ENCODE results near the gene JMJD8. TPM values are rescaled to one million over a fixed set of nuclear protein-coding genes. Genes with fewer than 3 reads are reported as not detected.

The JMJD8 gene
- total and polyA plus RNA-seq, 5 experiments from 2014 or later, result 31.7 to 62.8 (median 41.2) TPM

DNA sequence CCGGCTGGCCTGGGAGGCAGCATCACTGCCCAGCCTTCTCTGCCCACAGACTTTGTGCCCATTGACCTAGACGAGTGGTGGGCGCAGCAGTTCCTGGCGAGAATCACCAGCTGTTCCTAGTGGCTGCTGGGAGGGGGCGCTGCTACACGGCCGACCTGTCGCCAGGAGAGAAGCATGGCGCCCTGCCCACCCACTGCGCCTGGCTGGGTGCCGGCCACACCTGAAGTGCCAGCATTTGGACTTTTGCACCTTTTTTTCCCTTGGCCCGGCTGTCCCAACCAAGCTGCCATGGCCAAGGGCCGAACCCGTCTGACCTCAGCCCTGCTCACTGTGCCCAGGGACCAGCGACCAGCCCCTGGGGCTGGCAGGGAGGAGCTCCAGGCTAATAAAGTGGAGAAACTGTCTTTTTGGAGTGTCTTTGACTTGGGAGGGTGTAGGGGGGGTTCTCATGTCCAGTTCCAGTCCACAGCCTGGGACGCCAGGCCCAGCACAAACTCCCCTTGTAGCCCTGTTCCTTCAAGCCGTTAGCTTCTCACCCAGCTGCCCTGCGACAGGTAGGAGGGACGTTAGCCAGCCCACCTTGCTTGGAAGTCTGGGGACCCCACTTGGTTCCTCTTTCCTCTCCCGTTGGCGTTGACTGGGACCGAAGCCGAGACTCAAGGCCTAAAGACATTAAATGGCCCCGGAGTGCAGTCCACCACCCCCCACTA lies 35.9 kb downstream of the JMJD8 start:
- DNase-seq (peak in 1 of 10 donors; percentile 24), ATAC-seq (no peak)
- peak overlapping the region in 8 of 10 donors; percentile 10 to 93 (median 83) for H3K27ac Mint-ChIP-seq
- H3K36me3 Mint-ChIP-seq, result no peaks in the 10 kb centered on the region
- peak overlapping the region; percentile 68 to 85 (median 75) for H3K4me3 Mint-ChIP-seq
- POLR2A ChIA-PET, result interaction anchor here (1.2 to 3.2 kb wide), 6 partner anchors 10 to 60 kb away, joined by 3 to 25 read pairs (median 6); partner anchors contain the start of genes METTL26, RHBDL1 and RHOT2
- no peaks in the 10 kb centered on the region for H3K27me3 Mint-ChIP-seq
- no peaks in the 10 kb centered on the region for H3K9me3 Mint-ChIP-seq
- H3K4me1 Mint-ChIP-seq, result peaks cover 10 to 32% (median 20%) of the 10 kb centered on the region in 4 donors

DNA sequence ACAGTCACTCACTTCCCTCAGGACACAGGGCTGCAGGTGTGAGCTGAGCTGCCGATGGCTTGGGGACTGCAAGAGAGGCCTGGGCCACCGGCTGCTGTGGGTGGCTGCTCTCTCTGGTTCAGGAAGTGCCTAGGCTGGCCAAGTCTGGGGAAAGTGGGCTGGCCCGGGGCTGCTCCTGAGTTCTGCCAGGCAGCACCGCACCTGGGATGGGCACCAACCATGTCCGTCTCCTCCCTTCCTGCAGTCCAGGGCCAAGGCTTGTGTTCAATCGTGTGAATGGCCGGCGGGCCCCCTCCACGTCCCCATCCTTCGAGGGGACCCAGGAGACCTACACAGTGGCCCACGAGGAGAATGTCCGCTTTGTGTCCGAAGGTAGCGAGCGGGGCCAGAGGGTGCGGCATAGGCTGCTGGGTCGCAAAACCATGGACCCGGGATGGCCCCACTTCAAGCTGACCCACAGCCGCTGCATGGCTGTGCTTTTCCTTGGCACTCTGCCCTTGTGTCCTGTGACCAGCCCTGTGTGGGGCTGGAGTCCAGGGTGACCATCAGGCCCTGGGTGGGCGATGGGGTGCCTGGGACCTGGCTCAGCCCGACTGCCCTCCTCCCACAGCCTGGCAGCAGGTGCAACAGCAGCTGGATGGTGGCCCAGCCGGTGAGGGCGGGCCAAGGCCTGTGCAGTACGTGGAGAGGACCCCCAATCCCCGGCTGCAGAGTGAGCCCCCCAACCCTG lies 36.8 kb downstream of the JMJD8 start:
- Mint-ChIP-seq H3K9me3 (no peaks in the 10 kb centered on the region), H3K4me3 (peak overlapping the region in 2 of 10 donors; percentile 19 to 22), H3K27me3 (no peaks in the 10 kb centered on the region), H3K27ac (no peak overlapping the region), H3K36me3 (no peaks in the 10 kb centered on the region), H3K4me1 (peaks cover 10 to 38% (median 22%) of the 10 kb centered on the region in 4 donors)
- POLR2A ChIA-PET, result interaction anchor here (0.6 to 3.2 kb wide), 7 partner anchors 9 to 897 kb away, joined by 3 to 25 read pairs (median 4); partner anchors contain the start of genes METTL26 and RHBDL1
- DNase-seq (no peak), ATAC-seq (no peak)

DNA sequence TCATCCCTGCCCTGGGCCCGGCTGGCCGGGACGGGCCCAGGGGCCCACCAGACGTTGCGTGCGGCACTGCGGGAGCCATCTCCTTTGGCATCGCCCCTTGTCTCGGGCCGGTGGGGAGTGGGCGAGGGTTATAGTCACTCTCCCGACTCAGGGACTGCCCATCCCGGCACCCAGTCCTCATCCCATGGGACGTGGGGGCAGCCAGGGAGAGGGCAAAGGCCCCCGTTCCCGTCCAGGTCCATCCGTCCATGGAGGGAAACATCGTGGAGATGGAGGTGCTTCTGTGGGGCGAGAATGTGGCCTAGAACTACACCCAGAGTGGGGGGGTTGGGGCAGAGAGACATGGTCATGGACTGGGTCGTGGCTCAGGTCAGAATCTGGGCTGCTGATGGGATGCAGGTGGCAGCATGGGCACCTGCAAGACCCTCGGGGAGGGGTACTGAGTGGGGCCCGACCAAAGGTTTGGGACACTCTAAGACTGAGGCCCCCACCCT lies 37.4 kb downstream of the JMJD8 start:
- peak overlapping the region in 1 of 10 donors; percentile 21 for H3K27ac Mint-ChIP-seq
- POLR2A ChIA-PET, result interaction anchor here (0.6 to 1.1 kb wide), 2 partner anchors 10 to 31 kb away, joined by 3 read pairs; no protein-coding TSS in a partner anchor

DNA sequence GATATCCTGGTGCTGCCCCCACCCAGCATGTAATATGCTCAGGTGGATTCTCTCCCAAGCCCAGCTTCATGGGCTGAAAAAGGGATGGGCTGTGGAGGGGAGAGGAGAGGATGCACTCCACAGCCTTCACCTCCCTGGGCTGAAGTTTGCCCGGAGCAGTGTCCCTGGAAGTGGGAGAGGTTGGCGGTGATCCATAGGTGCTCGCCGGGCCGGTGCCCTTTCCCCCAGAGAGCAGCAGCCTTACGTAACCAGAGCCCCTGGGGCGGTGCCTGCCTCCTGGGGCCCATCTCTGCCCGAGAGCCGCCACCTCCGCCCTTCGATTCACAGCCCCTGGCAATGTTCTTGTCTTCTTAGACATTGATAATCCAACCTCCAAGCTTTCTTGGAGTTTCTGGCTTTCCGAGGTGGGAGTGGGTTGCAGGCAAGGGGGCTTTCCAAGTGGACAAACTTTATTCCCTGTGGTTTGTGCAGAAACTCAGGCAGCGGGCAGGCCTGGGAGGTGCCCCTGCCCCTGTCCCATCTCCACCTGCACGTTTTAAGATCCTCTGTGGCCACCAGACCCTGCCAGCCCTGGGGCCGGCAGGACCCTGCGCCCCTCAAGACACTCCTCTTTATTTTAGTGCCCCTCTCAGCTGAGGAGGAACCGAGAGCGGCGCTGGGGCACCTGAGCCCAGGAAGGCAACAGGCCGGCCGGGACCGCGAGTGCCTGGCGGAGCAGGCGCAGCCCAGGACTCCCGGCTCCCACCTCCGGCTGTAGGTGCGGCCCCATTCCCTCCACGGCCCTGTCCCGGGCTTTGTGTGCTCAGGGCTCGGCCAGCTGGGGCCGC lies 38.1 kb downstream of the JMJD8 start:
- H3K27me3 Mint-ChIP-seq, result no peaks in the 10 kb centered on the region
- H3K9me3 Mint-ChIP-seq, result no peaks in the 10 kb centered on the region
- ATAC-seq, result no peak
- H3K4me1 Mint-ChIP-seq, result peaks cover 10 to 38% (median 22%) of the 10 kb centered on the region in 4 donors
- H3K36me3 Mint-ChIP-seq, result no peaks in the 10 kb centered on the region
- DNase-seq, result no peak
- POLR2A ChIA-PET, result interaction anchor here (1.1 kb wide), 1 partner anchor 9 kb away, joined by 3 read pairs; no protein-coding TSS in a partner anchor
- H3K4me3 Mint-ChIP-seq, result peak overlapping the region in 3 of 10 donors; percentile 14 to 29 (median 26)
- peak overlapping the region in 1 of 10 donors; percentile 14 for H3K27ac Mint-ChIP-seq

More for the DNA sequence above, 37.4 kb downstream of the JMJD8 start:
- ATAC-seq (no peak), DNase-seq (no peak)
- Mint-ChIP-seq H3K9me3 (no peaks in the 10 kb centered on the region), H3K4me3 (peak overlapping the region in 3 of 10 donors; percentile 19 to 22 (median 20)), H3K27me3 (no peaks in the 10 kb centered on the region), H3K36me3 (no peaks in the 10 kb centered on the region), H3K4me1 (peaks cover 10 to 38% (median 22%) of the 10 kb centered on the region in 4 donors)

DNA sequence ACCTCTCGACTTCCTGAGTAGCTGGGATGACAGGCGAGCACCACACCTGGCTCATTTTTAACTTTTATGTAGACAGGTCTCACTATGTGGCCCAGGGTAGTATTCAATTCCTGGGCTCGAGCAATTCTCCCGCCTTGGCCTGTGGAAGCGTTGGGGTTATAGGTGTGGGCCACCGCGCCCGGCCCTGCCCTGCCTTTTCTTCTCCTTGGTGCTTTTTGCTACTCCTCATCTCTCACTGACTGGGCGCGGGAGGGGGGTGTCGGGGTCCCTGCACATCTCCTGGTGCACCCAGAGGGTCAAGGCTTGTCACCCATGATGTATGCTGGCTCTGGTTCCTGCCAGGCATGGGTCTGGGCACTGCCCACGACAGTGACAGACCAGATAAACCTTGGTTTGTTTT lies 39.6 kb downstream of the JMJD8 start:
- Mint-ChIP-seq H3K27me3 (no peaks in the 10 kb centered on the region), H3K4me1 (peaks cover 10 to 33% (median 21%) of the 10 kb centered on the region in 4 donors), H3K27ac (peak overlapping the region in 4 of 10 donors; percentile 31 to 75 (median 59)), H3K36me3 (no peaks in the 10 kb centered on the region), H3K4me3 (peak overlapping the region in 8 of 10 donors; percentile 19 to 76 (median 68)), H3K9me3 (no peaks in the 10 kb centered on the region)
- ATAC-seq, result no peak
- DNase-seq, result no peak
- POLR2A ChIA-PET, result interaction anchor here (0.9 to 1.3 kb wide), 2 partner anchors 23 to 54 kb away, joined by 3 read pairs; partner anchors contain the start of genes RAB40C and RHOT2

DNA sequence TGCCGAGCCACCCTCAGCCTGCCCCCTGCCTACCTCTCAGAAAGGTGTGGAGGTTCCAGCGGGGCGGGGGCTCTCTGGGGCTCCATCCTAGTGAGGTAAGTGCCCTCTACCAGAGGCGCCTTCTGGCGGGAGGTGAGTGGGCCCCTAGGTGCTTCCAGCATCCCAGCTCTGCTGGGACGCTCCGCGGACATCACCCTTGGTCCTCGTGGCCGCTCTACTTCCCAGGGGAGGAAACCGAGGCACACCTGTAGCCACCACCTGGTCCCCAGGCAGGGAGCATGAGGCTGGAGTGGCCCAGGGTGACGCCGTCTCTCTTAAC lies 41.1 kb downstream of the JMJD8 start:
- ATAC-seq, result no peak
- no peak for DNase-seq
- POLR2A ChIA-PET, result interaction anchor here (1.1 to 1.4 kb wide), 2 partner anchors 45 to 242 kb away, joined by 3 read pairs; no protein-coding TSS in a partner anchor
- Mint-ChIP-seq H3K4me3 (peak overlapping the region; percentile 7 to 81 (median 68)), H3K4me1 (peaks cover 10 to 26% (median 18%) of the 10 kb centered on the region in 4 donors), H3K27me3 (no peaks in the 10 kb centered on the region), H3K9me3 (no peaks in the 10 kb centered on the region), H3K36me3 (no peaks in the 10 kb centered on the region), H3K27ac (peak overlapping the region in 2 of 10 donors; percentile 33 to 63)

DNA sequence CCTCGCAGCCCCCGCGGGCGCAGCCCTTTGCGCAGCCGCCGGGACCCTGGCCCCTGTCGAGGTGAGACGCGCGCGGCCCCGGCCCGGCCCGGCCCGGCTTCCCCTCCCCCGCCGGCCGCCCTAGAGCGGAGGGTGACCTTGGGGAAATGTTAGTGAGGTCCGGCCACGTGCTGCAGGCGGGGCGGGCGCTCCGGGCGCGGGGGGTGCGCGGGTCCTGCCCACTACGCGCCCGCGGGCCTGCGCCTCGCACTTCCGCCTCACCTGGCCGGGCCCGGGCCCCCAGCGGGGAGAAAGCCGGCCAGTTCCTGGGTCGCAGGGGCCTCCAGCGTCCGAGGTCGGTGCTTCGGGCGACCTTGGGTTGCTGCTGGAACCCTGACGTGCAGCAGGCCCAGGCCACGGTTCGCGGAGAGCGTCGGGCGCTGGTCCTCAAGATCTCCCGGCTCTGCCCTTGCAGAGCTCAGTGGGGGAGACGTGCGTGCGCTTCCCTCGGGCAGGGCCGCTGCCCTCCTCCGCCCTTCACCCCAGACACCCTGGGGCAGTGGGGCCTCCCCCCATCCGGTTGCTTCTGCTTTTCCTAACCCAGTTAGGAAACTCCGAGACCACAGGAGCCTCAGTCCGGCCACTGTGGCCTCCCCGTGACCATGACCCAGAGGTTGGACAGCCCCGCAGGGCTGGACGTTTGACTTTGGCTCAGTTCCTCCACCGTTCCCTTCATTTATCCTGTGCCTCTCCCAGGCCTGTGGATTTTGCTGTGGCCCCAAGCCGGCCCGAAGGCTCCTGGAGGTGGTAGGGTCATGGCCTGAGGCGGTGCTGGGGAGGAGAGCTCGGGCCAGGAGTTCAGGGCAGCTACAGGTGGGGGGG lies 41.7 kb downstream of the JMJD8 start:
- H3K36me3 Mint-ChIP-seq, result no peaks in the 10 kb centered on the region
- H3K4me1 Mint-ChIP-seq, result peaks cover 10 to 28% (median 17%) of the 10 kb centered on the region in 4 donors
- peak overlapping the region in 5 of 10 donors; percentile 15 to 63 (median 33) for H3K27ac Mint-ChIP-seq
- DNase-seq (peak in 1 of 10 donors; percentile 24), ATAC-seq (peak; percentile 43 to 47)
- POLR2A ChIA-PET, result interaction anchor here (1.0 to 1.4 kb wide), 3 partner anchors 38 to 242 kb away, joined by 3 to 5 read pairs (median 3); partner anchors contain the start of gene STUB1
- peak overlapping the region; percentile 61 to 81 (median 68) for H3K4me3 Mint-ChIP-seq
- H3K9me3 Mint-ChIP-seq, result no peaks in the 10 kb centered on the region
- H3K27me3 Mint-ChIP-seq, result no peaks in the 10 kb centered on the region

DNA sequence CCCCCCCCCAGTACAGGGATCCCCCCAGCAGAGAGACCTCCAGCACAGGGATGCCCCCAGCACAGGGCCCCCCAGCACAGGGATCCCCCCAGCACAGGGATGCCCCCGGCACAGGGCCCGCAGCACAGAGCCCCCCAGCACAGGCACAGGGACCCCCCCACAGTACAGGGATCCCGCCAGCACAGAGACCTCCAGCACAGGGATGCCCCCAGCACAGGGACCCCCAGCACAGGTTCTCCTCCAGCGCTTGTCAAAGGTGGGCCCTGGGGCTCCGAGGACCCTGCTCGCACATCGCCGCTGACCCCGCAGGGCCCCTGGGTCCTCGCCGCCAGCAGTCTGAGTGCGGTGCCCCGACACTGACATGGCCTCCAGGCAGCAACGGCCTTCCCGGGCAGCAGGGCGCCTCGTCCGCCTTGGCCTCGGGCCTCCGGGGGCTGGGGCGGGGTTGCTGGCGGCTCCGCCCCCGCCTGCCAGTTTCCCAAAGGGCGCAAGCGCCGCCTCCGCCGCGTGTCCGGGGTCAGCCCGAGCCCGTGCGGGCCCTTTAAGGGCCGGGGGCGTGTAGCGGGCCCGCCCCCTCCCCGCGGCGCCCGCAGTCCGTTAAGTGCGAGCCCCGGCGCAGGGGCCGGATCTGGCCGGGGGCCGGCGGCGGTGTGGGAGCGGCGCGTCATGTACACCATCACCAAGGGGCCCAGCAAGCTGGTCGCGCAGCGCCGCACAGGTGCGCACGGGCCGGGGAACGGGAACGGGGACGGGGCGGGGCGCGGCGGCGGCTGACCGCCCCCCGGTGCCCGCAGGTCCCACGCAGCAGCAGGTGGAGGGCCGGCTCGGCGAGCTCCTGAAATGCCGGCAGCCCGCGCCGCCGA lies 42.6 kb downstream of the JMJD8 start, which contains the start of gene MCRIP2:
MCRIP2 (plus strand) TSS at position 503 of the 863 bp plus-strand sequence; CDS start at position 667, 164 bp downstream.
- POLR2A ChIA-PET, result interaction anchor here (1.0 to 1.1 kb wide), 2 partner anchors 39 to 241 kb away, joined by 3 to 5 read pairs; partner anchors contain the start of gene STUB1
- Mint-ChIP-seq H3K4me3 (peak within 1 kb of the TSS; percentile 61 to 83 (median 69)), H3K27ac (peak within 1 kb of the TSS in 5 of 10 donors; percentile 19 to 63 (median 35))

DNA sequence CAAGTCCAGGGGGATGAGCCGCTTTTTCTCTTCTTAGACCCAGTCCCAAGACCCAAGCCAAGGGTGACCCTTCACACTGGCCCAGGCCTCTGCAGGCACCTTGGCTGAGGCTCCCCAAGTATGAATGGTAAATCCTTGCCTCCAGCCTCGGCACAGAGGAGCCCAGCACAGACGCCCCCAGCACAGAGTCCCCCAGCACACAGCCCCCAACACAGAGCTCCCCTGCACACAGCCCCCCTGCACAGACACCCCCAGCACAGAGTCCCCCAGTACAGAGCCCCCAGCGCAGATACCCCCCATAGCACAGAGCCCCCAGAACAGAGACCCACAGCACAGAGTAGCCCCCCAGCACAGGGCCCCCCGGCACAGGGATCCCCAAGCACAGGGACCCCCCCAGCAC lies 43.5 kb downstream of the JMJD8 start:
- Mint-ChIP-seq H3K36me3 (peaks cover 0 to 2% (median 0%) of the 10 kb centered on the region in 3 donors), H3K27me3 (peaks cover 0 to 4% (median 0%) of the 10 kb centered on the region in 5 donors), H3K4me1 (peaks cover 16 to 28% (median 22%) of the 10 kb centered on the region in 4 donors), H3K9me3 (peaks cover 0 to 6% (median 0%) of the 10 kb centered on the region in 9 donors), H3K27ac (peak overlapping the region in 1 of 10 donors; percentile 51), H3K4me3 (peak overlapping the region in 8 of 10 donors; percentile 19 to 83 (median 50))
- DNase-seq (no peak), ATAC-seq (no peak)
- POLR2A ChIA-PET, result no interaction called here

More for the DNA sequence above, 42.6 kb downstream of the JMJD8 start, which contains the start of gene MCRIP2:
- ATAC-seq (peak; percentile 38 to 52), DNase-seq (peak in 9 of 10 donors; percentile 40 to 75 (median 54))
- Mint-ChIP-seq H3K4me1 (peaks cover 13 to 27% (median 20%) of the 10 kb centered on the region in 4 donors), H3K9me3 (peaks cover 0 to 3% (median 0%) of the 10 kb centered on the region in 9 donors), H3K27me3 (peaks cover 0 to 3% (median 0%) of the 10 kb centered on the region in 5 donors), H3K36me3 (peaks cover 0 to 2% (median 0%) of the 10 kb centered on the region in 3 donors)

DNA sequence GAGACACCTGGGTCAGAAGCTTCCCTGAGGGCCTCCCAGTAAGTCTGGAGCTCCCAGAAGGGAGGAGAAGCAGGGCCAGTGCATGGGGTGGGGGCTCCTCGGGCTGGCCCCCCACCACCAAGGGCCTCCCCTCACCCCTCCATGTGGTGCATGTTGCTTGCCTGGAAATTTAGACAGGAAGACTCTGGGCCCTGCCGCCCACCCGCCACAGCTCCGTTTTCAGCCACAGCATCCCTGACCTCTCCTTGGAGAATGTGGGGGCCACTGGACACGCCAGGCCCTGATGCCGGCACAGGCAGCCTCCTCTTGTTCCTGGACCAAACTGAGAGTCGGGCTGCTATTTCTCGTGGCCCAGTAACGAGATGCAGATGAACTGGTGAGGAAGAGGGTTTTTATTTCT lies 45.3 kb downstream of the JMJD8 start:
- H3K36me3 Mint-ChIP-seq, result peaks cover 0 to 2% (median 0%) of the 10 kb centered on the region in 3 donors
- DNase-seq (no peak), ATAC-seq (no peak)
- peaks cover 6 to 27% (median 12%) of the 10 kb centered on the region in 4 donors for H3K4me1 Mint-ChIP-seq
- H3K27ac Mint-ChIP-seq, result peak overlapping the region in 3 of 10 donors; percentile 53 to 73 (median 53)
- peaks cover 0 to 4% (median 0%) of the 10 kb centered on the region in 5 donors for H3K27me3 Mint-ChIP-seq
- H3K9me3 Mint-ChIP-seq, result peaks cover 0 to 6% (median 0%) of the 10 kb centered on the region in 9 donors
- peak overlapping the region in 4 of 10 donors; percentile 22 to 48 (median 34) for H3K4me3 Mint-ChIP-seq
- POLR2A ChIA-PET, result interaction anchor here (2.2 to 3.4 kb wide), 2 partner anchors 9 to 43 kb away, joined by 7 to 29 read pairs; partner anchors contain the start of genes JMJD8 and STUB1

Measured in naive thymus-derived CD8-positive, alpha-beta T cell (primary cell).